ENCODE data around the gene HTR6. TPM values are rescaled to one million over a fixed set of nuclear protein-coding genes. Genes with fewer than 3 reads are reported as not detected.

Gene HTR6
- polyA plus RNA-seq, 1 donor from 2014 or later, result not detected

DNA sequence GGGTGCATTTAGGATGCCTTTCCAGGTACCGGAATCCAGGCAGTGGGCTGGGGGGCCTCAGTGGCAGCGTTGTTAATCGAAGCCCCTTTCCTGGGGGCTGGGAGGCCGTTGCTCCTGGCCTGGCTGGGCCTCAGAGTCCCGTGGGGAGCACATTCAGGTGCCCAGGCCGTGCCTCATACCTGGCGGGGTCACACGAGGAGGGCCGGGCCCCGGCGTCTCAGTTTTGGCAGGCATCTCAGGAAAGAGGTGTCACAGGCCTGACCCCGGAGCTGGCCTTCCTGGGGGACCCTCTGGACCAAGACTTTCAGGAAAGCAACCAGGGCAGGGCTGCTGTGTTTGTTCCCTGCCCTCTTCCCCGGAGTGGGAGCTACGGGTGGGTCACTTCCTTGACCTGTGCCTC, 16.4 kb upstream of the HTR6 start:
- no peak overlapping the region for H3K9ac ChIP-seq (ENCODE audit: low read length)
- no peak overlapping the region for H2AFZ ChIP-seq (ENCODE audit: low read depth, low read length)
- H3K4me3 ChIP-seq (ENCODE audit: low read length), result no peak overlapping the region
- no peak overlapping the region for H3K4me2 ChIP-seq (ENCODE audit: low read length)
- no peaks in the 10 kb centered on the region for H3K9me2 ChIP-seq (ENCODE audit: insufficient read depth, low read length)
- no peak for TF ChIP-seq MXI1 (conservative IDR thresholded peaks at IDR 0.05; ENCODE audit: poor library complexity, severe bottlenecking)
- TF ChIP-seq, protein P1, sequence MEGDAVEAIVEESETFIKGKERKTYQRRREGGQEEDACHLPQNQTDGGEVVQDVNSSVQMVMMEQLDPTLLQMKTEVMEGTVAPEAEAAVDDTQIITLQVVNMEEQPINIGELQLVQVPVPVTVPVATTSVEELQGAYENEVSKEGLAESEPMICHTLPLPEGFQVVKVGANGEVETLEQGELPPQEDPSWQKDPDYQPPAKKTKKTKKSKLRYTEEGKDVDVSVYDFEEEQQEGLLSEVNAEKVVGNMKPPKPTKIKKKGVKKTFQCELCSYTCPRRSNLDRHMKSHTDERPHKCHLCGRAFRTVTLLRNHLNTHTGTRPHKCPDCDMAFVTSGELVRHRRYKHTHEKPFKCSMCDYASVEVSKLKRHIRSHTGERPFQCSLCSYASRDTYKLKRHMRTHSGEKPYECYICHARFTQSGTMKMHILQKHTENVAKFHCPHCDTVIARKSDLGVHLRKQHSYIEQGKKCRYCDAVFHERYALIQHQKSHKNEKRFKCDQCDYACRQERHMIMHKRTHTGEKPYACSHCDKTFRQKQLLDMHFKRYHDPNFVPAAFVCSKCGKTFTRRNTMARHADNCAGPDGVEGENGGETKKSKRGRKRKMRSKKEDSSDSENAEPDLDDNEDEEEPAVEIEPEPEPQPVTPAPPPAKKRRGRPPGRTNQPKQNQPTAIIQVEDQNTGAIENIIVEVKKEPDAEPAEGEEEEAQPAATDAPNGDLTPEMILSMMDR (IDR thresholded peaks at IDR 0.05; ENCODE audit: poor library complexity, severe bottlenecking), result no peak
- TF ChIP-seq, protein P2, sequence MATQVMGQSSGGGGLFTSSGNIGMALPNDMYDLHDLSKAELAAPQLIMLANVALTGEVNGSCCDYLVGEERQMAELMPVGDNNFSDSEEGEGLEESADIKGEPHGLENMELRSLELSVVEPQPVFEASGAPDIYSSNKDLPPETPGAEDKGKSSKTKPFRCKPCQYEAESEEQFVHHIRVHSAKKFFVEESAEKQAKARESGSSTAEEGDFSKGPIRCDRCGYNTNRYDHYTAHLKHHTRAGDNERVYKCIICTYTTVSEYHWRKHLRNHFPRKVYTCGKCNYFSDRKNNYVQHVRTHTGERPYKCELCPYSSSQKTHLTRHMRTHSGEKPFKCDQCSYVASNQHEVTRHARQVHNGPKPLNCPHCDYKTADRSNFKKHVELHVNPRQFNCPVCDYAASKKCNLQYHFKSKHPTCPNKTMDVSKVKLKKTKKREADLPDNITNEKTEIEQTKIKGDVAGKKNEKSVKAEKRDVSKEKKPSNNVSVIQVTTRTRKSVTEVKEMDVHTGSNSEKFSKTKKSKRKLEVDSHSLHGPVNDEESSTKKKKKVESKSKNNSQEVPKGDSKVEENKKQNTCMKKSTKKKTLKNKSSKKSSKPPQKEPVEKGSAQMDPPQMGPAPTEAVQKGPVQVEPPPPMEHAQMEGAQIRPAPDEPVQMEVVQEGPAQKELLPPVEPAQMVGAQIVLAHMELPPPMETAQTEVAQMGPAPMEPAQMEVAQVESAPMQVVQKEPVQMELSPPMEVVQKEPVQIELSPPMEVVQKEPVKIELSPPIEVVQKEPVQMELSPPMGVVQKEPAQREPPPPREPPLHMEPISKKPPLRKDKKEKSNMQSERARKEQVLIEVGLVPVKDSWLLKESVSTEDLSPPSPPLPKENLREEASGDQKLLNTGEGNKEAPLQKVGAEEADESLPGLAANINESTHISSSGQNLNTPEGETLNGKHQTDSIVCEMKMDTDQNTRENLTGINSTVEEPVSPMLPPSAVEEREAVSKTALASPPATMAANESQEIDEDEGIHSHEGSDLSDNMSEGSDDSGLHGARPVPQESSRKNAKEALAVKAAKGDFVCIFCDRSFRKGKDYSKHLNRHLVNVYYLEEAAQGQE (IDR thresholded peaks at IDR 0.05; ENCODE audit: borderline replicate concordance), result no peak
- TF ChIP-seq EZH2 (IDR thresholded peaks at IDR 0.05; ENCODE audit: borderline replicate concordance, insufficient read depth, low read length, poor library complexity, severe bottlenecking), result no peak
- no peak for TF ChIP-seq EP300 (conservative IDR thresholded peaks at IDR 0.05; ENCODE audit: poor library complexity, severe bottlenecking)
- no peak for TF ChIP-seq SMC3 (conservative IDR thresholded peaks at IDR 0.05; ENCODE audit: poor library complexity)
- no peak for TF ChIP-seq TAF1 (IDR thresholded peaks at IDR 0.05; ENCODE audit: low read depth)
- TF ChIP-seq POLR2AphosphoS5 (IDR thresholded peaks at IDR 0.05), result no peak
- TF ChIP-seq RAD21 (conservative IDR thresholded peaks at IDR 0.05), result no peak
- H3K27me3 ChIP-seq (ENCODE audit: insufficient read depth, low read depth, low read length), result peaks cover 22% of the 10 kb centered on the region
- no peak overlapping the region for H3K27ac ChIP-seq (ENCODE audit: low read length)
- H3K36me3 ChIP-seq (ENCODE audit: insufficient read depth, low read length), result no peaks in the 10 kb centered on the region
- no peaks in the 10 kb centered on the region for H3K79me2 ChIP-seq (replicated peaks; ENCODE audit: insufficient read depth, low read length)
- H3K9me3 ChIP-seq (ENCODE audit: low read length), result no peaks in the 10 kb centered on the region
- no peaks in the 10 kb centered on the region for H3F3A ChIP-seq (ENCODE audit: insufficient read depth, low read length, poor library complexity, severe bottlenecking)
- no peaks in the 10 kb centered on the region for H4K20me1 ChIP-seq (ENCODE audit: insufficient read depth)

GRCh38 chr1:19648689-19649088, 16.0 kb upstream of the HTR6 start:
- Histone ChIP-seq H3K79me2 (replicated peaks; ENCODE audit: insufficient read depth, low read length) (no peaks in the 10 kb centered on the region), H3K4me3 (ENCODE audit: low read length) (no peak overlapping the region), H3K9me2 (ENCODE audit: insufficient read depth, low read length) (no peaks in the 10 kb centered on the region), H3K9me3 (ENCODE audit: low read length) (no peaks in the 10 kb centered on the region), H4K20me1 (ENCODE audit: insufficient read depth) (no peaks in the 10 kb centered on the region), H3K27me3 (ENCODE audit: insufficient read depth, low read depth, low read length) (peaks cover 18% of the 10 kb centered on the region), H3F3A (ENCODE audit: insufficient read depth, low read length, poor library complexity, severe bottlenecking) (no peaks in the 10 kb centered on the region), H3K27ac (ENCODE audit: low read length) (no peak overlapping the region), H3K9ac (ENCODE audit: low read length) (no peak overlapping the region), H3K36me3 (ENCODE audit: insufficient read depth, low read length) (no peaks in the 10 kb centered on the region), H2AFZ (ENCODE audit: low read depth, low read length) (no peak overlapping the region), H3K4me2 (ENCODE audit: low read length) (no peak overlapping the region)
- TF ChIP-seq EP300 (conservative IDR thresholded peaks at IDR 0.05; ENCODE audit: poor library complexity, severe bottlenecking) (no peak), POLR2AphosphoS5 (IDR thresholded peaks at IDR 0.05) (no peak), MXI1 (conservative IDR thresholded peaks at IDR 0.05; ENCODE audit: poor library complexity, severe bottlenecking) (no peak), SMC3 (conservative IDR thresholded peaks at IDR 0.05; ENCODE audit: poor library complexity) (no peak), RAD21 (conservative IDR thresholded peaks at IDR 0.05) (no peak), TAF1 (IDR thresholded peaks at IDR 0.05; ENCODE audit: low read depth) (no peak), EZH2 (IDR thresholded peaks at IDR 0.05; ENCODE audit: borderline replicate concordance, insufficient read depth, low read length, poor library complexity, severe bottlenecking) (no peak)
- TF ChIP-seq, protein P1 (IDR thresholded peaks at IDR 0.05; ENCODE audit: poor library complexity, severe bottlenecking), result no peak
- TF ChIP-seq, protein P2 (IDR thresholded peaks at IDR 0.05; ENCODE audit: borderline replicate concordance), result no peak

Data from neural cell (in vitro differentiated cells).